NCI-H146 (cell line): ENCODE data around the gene POPDC2.

Experiments
- DNase-seq: peaks from one replicate; lab custom pipeline; 2025; lab: John Stamatoyannopoulos, UW

Gene POPDC2

DNA sequence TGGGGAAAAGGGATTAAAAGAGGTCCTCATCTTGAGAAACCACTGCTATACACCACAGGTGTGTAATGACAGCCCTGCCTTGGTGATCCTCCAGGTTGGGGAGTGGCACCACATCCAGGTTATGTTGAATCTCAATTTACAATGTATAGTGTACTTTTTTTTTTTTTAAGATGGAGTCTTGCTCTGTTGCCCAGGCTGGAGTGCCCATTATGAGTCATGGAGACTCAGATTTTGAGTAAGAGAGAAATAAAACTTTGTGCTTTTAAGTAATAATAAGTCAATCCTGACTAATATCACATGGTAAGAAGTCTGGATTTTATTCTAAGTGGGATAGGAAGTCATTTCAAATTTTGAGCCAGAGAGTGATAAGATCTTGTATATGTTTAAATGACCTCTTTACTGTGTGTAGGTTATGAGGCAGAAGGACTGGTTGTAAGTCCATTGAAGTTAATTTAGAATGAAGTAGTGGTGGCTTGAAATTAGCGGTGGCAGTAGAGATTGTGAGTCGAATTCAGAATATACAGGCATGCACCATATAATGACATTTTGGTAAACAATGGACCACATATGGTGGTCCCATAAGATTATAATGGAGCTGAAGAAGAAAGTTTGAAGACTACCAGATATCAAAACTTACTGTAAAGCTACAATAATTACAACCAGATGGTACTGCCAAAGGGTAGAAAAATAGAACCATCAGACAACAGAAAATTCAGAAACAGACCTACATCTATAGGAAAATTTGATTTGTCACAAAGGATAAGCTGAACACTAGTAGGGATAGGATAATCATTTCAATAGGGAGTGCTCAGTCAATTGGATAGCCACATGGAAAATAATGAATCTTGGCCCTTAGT is 20.7 kb downstream of the POPDC2 start:
- DNase-seq, result no peak

DNA sequence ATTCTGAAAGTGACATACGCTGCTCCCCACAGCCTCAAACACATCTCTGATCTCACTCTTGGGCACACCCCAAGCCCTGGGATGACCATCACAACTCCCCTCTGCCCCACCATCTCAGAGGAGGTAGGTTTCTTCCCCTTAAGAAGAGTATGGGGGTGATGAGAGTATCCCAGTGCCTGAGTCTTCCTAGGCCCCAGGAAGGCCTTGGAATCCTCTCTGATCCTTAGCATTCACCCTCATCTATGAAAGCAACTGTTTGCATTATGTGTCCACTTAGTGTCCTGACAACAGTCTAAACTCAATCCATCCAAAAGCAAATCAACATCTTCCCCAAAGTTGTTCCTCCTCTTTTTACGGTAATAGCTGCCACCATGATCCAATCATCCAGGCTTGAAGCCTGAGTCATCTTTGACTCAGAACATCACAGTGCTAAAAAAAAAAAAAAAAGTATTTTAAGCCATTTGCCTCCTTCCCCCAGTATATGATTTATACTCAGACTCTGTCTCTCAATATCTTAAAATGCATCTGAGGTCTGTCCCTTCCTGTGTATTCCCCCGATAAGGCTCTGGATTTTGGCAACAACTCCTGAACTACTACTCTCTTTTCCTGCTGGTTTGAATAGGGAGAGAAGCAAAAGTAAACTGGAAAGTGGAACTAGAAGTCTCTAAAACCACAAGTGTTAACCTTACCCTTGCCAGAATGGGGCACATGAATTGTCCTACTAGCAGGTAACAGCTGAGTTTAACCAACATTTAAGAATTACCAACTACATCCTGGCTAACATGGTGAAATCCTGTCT is 22.5 kb downstream of the POPDC2 start:
- DNase-seq, result no peak

DNA sequence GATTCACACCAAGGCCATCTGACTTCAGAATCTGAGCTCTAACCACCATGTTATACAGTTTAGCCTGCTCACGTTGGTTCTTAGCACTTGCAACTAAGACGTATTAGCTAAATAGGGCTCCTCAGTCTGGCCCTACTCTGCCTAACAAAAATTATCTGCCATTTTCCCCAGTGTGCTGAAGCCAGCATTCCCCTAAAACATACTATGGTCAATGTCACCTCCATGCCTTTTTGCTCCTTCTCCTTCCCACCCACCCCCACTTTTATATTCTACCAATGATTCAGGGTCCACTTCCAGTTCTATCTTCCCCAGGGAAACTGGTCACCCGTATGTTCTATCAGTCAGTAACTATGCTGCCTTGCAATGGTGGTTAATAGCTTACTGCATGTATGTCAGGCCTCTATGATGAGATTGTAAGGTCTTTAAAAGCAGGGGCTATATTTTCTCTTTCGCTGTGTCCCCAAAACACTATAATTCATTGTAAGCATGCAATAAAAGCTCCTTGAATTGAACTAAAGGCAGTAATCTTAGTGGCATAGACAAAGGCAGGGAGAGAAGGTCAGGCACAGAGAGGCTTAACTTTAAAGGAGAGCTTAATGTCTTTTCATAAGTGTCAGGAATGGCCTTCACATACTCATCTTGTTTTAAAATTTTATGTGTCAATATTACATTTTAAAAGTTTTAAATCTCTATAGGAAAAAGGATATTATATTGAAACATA is 23.3 kb downstream of the POPDC2 start:
- no peak for DNase-seq

DNA sequence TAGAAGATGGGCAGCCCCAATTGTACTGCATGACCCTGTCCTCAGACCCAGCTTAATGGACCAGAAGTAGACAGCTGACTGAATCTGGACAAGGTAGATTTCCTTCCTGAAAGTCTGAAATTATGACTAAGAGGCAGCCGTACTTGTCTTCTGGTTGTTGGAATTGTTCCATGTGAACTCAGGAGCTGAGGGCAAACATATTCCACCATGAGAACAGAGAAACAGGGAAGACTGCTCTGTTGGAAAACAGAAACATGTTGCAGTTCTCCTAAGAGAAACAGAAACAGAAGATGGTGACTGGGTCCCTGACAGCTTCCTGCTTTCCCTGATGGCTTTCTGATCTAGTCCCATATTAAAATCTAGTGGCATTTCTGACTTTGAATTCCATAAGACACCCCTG is 24.1 kb downstream of the POPDC2 start:
- DNase-seq, result no peak

DNA sequence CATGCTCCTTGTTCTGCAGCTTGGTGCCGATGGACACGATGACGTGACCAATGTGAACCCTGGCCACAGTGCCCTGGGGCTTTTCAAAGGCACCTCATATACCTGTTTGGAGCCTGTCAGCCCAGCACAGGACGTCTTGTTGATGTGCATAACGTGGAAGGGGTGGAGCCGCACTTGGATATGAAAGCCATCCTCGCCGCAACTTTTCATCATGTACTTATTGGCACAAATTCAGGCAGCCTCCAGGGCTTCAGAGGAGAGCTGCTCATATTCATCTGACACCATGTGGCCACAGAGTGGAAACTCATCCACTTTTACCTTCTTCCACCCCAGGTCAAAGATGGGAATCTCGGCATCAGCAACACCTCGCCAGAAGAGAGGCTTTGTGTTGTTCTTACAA is 24.7 kb downstream of the POPDC2 start:
- DNase-seq, result no peak

DNA sequence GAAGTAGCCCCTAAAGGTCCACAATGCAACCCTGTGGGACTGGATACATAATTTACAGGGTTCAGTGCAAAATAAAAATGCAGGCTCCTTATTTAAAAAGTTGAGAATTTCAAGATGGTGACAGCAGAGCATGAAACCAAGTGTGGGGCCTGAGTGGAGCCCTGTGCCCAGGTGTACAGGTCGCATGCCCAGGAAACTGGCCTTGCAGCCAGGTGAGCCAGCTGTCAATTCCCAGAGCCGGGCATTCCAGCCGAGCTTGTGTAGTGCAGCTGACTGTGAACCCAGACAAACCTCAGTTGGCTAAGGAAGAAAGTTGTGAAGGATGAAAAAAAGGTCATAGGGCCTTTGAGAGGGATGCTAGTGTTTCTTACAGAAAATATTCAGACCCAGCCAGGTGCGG is 27.6 kb downstream of the POPDC2 start:
- no peak for DNase-seq

DNA sequence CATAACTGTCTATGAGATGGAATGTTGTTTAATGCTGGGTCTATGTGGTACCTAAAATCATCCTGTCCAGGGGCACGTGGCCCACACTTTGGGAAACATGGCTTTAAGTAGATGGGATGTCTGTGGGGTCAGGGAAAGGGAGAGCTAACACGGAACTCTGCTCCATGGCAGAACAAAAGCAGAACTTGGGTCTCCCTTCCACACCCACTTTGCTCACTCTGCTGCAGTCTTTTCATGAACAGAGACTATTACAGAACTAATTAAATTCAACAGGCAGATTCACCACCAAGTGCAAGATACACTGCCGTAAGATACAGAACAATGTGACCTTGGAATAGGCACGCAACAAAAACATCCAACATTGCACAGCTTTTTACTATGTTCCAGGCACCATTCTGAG is 28.2 kb downstream of the POPDC2 start:
- DNase-seq, result no peak

DNA sequence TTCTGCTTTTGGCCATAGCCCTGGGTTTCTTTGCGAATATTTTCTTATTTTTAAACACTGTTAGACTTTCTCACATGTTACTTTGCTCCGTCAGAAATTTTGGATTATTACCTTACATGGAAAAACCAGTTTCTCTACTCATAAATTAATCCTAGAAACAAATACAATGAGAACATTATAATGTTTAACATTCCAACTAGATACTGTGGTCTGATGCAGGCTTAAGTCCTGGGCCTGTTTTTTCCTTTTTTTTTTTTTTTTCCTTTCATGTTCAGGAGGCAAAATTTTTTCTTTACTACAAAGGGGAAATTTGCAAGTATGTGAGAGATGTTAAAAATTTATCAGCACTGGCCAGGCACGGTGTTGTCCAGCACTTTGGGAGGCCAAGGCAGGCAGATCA is 28.9 kb downstream of the POPDC2 start:
- no peak for DNase-seq

DNA sequence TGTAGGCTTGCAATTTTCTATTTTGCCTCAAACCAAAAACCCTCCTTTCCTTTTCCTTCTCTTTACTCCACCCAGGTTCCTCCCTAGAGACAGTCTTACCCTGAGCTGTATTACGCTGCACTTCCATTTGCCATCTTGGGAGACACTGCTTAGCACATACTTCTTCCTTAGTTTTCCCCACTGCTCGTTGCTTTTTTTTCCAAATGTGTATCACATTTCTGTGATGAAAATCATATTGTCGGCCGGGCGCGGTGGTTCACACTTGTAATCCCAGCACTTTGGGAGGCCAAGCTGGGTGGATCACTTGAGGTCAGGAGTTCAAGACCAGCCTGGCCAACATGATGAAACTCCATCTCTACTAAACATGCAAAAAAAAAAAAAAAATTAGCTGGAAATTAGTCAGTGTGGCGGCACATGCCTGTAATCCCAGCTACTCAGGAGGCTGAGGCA is 29.5 kb downstream of the POPDC2 start:
- DNase-seq, result no peak

DNA sequence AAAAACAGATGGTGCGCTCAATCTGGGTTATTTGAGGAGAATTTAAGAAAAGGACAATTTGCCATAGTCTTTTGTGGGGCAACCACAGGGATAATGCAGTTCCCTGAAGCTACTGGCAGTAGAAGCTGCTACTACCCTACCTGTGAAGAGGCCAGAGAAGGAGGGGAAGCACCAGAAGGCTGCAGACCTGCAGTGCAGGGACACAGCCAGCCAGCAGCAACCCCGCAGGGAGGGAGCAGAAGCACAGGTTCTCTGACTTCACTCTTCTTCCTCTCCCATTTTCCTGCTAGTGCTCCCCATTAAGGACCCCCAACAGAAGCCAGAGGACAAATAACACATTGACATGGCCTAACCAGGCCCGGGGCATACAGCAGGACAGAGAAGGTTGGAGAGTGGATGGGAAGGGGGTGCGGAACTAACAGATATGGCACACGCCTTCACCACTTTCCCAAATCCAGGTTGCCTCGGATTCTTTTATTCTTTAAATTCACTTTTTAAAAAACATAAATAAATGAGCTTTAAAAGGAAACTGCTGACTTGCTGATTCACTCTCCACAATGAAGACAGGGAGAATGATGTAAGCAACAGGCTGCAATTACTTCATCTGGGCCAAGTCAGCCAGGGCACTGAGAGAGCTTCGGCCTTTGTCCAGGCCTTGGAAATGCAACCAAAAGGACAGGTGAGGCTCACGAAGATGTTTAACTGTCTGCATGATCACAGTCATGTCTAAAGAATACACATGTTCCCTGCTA is 30.1 kb downstream of the POPDC2 start:
- no peak for DNase-seq

DNA sequence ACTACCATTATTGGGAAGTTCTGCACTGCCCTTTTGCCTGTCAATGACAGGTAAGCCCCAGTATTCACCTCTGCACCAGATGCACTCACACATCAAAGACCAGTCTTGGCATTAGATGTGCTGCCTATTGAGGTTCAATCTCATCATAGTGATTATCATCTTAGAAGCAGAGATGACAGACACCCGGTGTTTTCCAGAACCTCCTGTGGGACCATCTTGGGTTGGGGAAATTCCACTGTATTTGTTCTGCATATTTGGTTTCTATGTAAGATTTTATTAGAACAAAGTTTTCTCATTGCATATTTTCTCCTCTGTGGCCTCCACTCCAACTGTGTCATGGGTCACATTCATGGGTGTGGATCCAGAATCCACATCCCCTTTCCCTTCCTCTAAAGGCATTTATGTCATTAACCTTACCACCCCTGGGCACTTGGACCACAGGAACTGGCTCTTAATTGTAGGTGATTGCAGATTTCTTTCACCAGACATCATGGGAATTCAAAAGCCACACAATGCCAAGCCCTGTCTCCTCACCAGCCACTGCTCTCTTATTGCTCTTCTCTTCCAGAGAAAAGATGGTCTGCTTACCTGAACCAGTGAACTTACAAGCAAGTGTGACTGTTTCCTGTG is 31.5 kb downstream of the POPDC2 start:
- no peak for DNase-seq

DNA sequence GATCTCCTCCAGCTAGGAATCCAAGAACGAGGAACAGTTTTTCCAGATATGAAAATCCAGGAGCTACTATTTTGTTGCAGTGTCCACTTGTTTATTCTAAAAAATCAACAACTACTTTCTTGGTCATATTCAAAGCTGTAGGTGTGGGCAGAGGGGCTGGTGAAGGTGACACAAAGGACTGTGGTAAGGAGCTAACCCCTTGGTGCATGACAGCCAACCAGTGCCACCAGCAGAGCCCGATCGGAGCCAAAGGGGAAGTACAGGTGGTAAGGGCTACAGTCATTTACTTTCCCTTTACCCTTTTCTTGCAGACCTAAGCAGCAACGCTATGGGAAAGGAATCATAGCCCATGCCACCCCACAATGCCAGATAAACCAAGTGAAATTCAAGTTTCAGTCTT is 32.0 kb downstream of the POPDC2 start:
- DNase-seq, result no peak

DNA sequence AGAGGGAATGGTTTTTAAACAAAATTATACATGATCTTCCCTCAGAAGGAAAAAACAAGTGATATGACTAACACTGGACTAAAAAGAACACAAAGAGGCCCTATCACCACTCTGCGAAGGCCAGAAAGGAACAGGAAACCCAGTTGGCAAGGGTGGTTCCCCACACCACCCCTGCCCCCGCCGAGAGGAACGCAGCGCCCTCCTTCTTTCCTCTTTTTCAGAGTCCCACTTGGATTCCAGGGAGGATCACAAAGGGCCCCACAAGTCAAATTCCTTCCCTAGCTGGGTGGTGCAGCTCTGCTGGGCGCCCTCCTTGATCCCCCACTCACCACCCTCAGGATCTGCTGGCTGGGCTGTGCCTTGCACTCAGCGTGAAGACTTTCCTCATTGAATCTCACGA is 32.9 kb downstream of the POPDC2 start:
- DNase-seq, result no peak

DNA sequence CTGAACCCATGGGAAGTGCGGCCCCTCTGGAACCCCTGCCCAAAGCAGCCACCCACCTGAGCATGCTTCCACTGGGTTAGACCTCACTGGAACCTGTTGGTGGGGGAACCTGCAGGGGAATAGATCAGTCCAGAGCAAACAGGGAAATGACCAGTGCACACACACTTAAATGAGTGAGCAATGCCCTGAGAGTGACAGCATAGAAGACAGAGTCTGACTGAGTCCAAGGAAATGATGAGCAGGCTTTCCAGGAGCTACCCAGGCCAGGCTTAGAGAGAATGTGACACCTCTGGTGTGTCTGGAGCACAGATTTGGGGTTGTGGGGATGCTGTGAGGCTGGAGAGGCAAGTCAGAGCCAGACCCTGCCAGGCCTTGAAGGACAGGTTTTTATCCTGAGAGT is 34.2 kb downstream of the POPDC2 start:
- DNase-seq, result no peak

DNA sequence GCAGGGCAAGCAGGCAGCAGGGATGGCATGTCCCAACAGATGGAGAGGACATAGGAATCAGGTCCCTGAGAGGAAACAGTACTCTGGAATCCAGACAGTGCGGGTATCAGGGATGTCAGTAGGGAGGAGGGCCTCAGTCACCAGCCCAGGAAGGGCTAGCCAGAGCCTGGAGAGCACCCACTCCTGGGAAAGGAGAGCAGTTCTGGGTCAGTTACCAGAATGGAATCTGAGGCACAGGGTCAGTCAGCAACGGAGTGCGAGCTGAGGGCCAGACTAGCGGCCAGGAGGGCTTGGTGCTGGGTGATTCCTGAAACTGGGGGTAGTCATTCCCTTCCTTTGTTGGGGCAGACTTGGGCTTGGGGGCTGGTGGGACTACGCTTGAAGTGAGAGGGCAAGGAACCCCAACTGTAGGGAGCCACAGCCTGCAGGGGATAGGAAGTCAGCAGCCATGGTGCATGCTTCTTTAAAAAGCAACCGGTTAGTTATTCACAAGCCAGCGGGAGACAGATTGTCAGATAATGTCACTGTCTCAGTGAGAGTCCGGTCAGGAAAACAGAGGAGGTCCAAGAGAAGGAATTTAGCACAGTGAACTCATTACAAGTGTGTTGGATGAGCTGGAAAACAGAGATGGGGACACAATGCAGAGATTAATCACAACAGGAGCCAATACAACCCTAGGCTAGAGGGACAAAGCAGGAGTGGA is 34.8 kb downstream of the POPDC2 start:
- DNase-seq, result no peak

DNA sequence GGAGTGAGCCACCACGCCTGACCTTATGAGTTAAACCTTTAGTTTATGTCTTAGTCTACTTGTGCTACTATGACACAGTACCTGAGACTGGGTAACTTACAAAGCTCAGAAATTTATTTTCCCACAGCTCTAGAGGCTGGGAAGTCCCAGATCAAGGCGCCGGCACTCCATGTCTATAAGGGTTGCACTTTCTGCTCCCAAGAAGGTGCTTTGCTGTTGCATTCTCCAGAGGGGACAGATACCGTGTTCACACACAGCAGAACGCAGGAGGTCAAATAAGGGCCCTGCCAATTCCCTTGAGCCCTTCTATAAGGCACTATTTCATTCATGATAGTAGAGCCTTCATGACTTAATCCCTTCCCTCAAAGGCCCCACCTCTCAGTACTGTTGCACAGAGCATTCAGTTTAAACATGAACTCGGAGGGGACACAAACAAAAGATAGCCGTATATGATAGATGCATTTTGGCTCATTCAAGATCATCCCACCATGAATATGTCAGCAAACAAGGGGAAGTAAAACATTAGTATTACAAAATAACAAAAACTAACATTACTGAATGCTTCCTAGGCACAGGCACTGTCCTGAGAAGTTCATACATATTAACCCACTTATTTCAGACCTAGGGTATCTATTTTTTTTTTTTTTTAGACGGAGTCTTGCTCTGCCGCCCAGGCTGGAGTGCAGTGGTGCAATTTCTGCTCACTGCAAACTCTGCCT is 36.2 kb downstream of the POPDC2 start:
- no peak for DNase-seq

DNA sequence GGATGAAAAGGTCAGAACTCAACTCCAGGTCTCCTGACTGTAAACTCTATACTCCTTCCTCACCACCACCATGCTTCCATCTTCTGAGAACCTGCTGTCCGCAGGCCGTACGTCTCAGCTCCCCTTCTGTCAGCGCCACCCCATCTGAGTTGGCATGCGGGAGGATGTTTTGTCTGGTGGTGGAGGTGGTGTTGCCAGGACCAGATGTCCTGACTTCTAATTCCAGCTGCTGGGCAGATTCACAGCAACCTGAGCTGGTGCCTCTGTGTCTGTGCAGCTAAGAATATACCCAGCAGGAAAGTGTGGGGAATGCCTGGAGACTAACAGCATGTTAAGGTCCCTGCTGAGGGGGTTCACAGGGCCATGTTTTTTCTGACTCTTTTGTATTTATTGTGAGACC is 39.5 kb downstream of the POPDC2 start:
- no peak for DNase-seq

DNA sequence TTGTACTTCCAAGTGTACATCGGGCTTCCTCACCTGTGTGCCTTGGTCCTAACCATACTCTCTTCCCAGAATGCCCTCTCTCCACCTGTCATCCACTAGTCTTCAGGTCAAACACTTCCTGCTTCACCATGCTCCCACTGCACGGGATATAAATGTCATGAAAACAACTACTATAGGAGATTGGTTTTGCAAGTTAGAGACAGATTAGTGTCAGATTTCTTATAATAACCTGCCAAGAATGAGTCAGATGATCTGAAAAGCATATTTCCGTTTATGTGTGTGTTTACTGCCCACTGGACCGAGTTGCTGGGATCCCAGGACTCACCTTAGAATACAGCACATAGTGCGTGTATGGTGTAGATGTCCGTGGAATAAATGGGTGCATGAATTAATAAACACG is 41.3 kb downstream of the POPDC2 start:
- DNase-seq, result no peak

DNA sequence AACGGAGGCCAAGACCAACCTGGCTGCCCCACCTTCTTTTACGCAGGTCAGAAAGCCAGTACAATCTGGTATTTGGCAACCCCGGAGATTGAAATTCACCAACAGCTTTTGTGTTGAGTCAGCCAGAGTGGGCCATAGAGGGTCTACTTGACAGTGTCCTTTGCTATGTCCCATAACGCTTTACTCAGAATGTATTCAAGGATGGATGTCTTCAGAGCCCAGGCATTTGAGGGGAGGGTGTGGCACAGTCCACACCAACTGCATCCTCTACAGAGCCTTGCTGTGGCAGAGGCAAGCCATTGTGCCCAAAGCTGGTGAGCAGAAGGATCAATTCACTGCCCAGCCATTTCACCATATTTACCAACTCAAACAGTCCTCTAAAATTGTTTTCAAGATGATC is 44.3 kb downstream of the POPDC2 start:
- no peak for DNase-seq

DNA sequence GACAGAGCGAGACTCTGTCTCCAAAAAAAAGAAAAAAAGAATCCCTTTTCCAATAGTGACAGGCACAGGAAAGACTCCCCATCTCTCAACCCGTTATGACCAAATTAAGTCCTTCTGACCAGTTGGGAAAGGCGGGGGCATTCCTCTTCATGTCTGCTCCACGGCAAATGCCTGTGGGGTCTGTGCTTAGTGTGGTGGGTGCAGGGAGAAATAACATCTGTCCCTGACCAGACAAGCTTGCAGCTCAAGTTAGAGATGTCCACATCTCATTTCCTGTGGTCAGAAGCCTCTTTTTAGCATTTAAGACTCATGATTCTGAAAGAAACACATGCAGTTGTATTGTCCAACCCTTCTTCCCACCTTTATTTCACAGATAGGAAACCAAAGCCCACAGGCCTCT is 46.5 kb downstream of the POPDC2 start:
- no peak for DNase-seq
